Prostate gland (tissue), 2 donors: Measurements from ENCODE around the gene ABCG8. TPM values are rescaled to one million over a fixed set of nuclear protein-coding genes. Genes with fewer than 3 reads are reported as not detected.

Source experiments
- DNase-seq: peaks from one replicate; pipeline ENCODE4 v3.0.0-alpha.2; 2019; ENCODE audit warnings: low spot score
- H3K27ac ChIP-seq, 2 donors: fragments of 200-600 bp; sonication (generic); 2 replicates each; pipeline ENCODE4 v1.5.1; 2017 to 2019
- H3K27me3 ChIP-seq: fragments of 200-600 bp; sonication (generic); replicated peaks from 2 replicates; pipeline ENCODE4 v1.5.1; 2019; ENCODE audit not compliant: insufficient read depth
- H3K36me3 ChIP-seq, 2 donors: fragments of 200-600 bp; sonication (generic); 1 replicate in 1 of 2; 2 replicates in 1 of 2; pipeline versions ENCODE4 v1.5.1 to v1.8.1; 2017 to 2019
- H3K4me1 ChIP-seq: fragments of 200-600 bp; sonication (generic); replicated peaks from 2 replicates; pipeline ENCODE4 v1.5.1; 2019
- H3K4me3 ChIP-seq, 2 donors: fragments of 200-600 bp; sonication (generic); 2 replicates each; pipeline ENCODE4 v1.5.1; 2017 to 2019
- H3K9me3 ChIP-seq: fragments of 200-600 bp; sonication (generic); 2 replicates; pipeline ENCODE4 v1.5.1; 2017
- CTCF ChIP-seq, 4 experiments: fragments of 200-600 bp in 2 of 4; fragments of 450-650 bp in 2 of 4; sonication (generic) in 2 of 4; IDR thresholded peaks; 1 replicate in 3 of 4; 2 replicates in 1 of 4; pipeline ENCODE4 v1.5.1; 2016 to 2019; ENCODE audit warnings: antibody characterized with exemption in 4 of 4, mild to moderate bottlenecking in 2 of 4, moderate library complexity in 2 of 4
- POLR2A ChIP-seq: fragments of 450-650 bp; IDR thresholded peaks from one replicate; pipeline ENCODE4 v1.6.1; 2016; ENCODE audit warnings: antibody characterized with exemption, mild to moderate bottlenecking
- POLR2AphosphoS5 ChIP-seq: sonication (generic); formaldehyde crosslinking; IDR thresholded peaks from one replicate; pipeline ENCODE4 v1.6.1; 2017; ENCODE audit warnings: antibody characterized with exemption
- WGBS: methylation state at CpG from one replicate; pipeline ENCODE4 v1.1.5; 2018; 5-methylcytosine and 5-hydroxymethylcytosine counted together
- intact Hi-C: fragments of 100-400 bp; cut with DNase I; formaldehyde crosslinking; loops from one replicate; pipeline ENCODE4 v1.14.2; 2022
- total RNA-seq, 2 donors: library from RNA; depleted of rRNA; stranded (reverse); fragments of >200 nt; gene quantifications; one replicate each; pipeline ENCODE4 v1.1.0, GENCODE V29; 2016

Gene ABCG8
- total RNA-seq, 2 donors from 2014 or later: 0.57 TPM; not detected in 1

GRCh38 chr2:43826305-43827250 lies 12.2 kb upstream of the ABCG8 start:
- H3K27ac ChIP-seq: no peak overlapping the region
- H3K4me3 ChIP-seq: no peak overlapping the region
- TF ChIP-seq CTCF (IDR thresholded peaks at IDR 0.05): no peak
- no peak for TF ChIP-seq POLR2AphosphoS5
- TF ChIP-seq POLR2A: no peak
- intact Hi-C loops: no loop called here
- H3K27me3 ChIP-seq: peaks cover 3% of the 10 kb centered on the region
- no peaks in the 10 kb centered on the region for H3K36me3 ChIP-seq
- DNase-seq: no peak
- WGBS: 92% methylated on average over 17 of the region's 17 CpGs
- no peaks in the 10 kb centered on the region for H3K4me1 ChIP-seq
- H3K9me3 ChIP-seq: no peaks in the 10 kb centered on the region

GRCh38 chr2:43831543-43832294 lies 7.1 kb upstream of the ABCG8 start:
- Histone ChIP-seq H3K9me3 (no peaks in the 10 kb centered on the region), H3K4me1 (no peaks in the 10 kb centered on the region), H3K27ac (no peak overlapping the region), H3K27me3 (peaks cover 3% of the 10 kb centered on the region), H3K36me3 (no peaks in the 10 kb centered on the region), H3K4me3 (peak overlapping the region in 1 of 2 donors; percentile 17)
- TF ChIP-seq CTCF (IDR thresholded peaks at IDR 0.05): no peak
- no peak for TF ChIP-seq POLR2A
- DNase-seq: no peak
- 11% methylated on average over 48 of the region's 54 CpGs for WGBS
- intact Hi-C loops: no loop called here

- Histone ChIP-seq H3K4me3 (no peak overlapping the region), H3K36me3 (no peaks in the 10 kb centered on the region), H3K27ac (no peak overlapping the region), H3K4me1 (no peaks in the 10 kb centered on the region), H3K9me3 (no peaks in the 10 kb centered on the region), H3K27me3 (peaks cover 3% of the 10 kb centered on the region)
- WGBS: 44% methylated on average over 3 of the region's 3 CpGs
- TF ChIP-seq POLR2AphosphoS5: no peak
- no peak for TF ChIP-seq POLR2A
- TF ChIP-seq CTCF (IDR thresholded peaks at IDR 0.05): no peak
- DNase-seq: no peak
- intact Hi-C loops: no loop called here
Observed at GRCh38 chr2:43832457-43832856, 6.3 kb upstream of the ABCG8 start.

- no peaks in the 10 kb centered on the region for H3K27me3 ChIP-seq
- H3K9me3 ChIP-seq: no peaks in the 10 kb centered on the region
- H3K4me1 ChIP-seq: no peaks in the 10 kb centered on the region
- DNase-seq: no peak
- WGBS: 68% methylated on average over 4 of the region's 4 CpGs
- no peak overlapping the region for H3K27ac ChIP-seq
- H3K36me3 ChIP-seq: no peaks in the 10 kb centered on the region
- H3K4me3 ChIP-seq: no peak overlapping the region
- intact Hi-C loops: no loop called here
- no peak for TF ChIP-seq POLR2A
- TF ChIP-seq POLR2AphosphoS5: no peak
- no peak for TF ChIP-seq CTCF (IDR thresholded peaks at IDR 0.05)
Observed at GRCh38 chr2:43837033-43837432, 1.7 kb upstream of the ABCG8 start.
